NCI-H69 (cell line): ENCODE results near the gene RBMS1.
A peak's percentile ranks its signal among the peaks of the same experiment; 100 is the strongest.

Experiments
- DNase-seq: peaks from one replicate; lab custom pipeline; 2025; lab: John Stamatoyannopoulos, UW

Gene RBMS1

DNA sequence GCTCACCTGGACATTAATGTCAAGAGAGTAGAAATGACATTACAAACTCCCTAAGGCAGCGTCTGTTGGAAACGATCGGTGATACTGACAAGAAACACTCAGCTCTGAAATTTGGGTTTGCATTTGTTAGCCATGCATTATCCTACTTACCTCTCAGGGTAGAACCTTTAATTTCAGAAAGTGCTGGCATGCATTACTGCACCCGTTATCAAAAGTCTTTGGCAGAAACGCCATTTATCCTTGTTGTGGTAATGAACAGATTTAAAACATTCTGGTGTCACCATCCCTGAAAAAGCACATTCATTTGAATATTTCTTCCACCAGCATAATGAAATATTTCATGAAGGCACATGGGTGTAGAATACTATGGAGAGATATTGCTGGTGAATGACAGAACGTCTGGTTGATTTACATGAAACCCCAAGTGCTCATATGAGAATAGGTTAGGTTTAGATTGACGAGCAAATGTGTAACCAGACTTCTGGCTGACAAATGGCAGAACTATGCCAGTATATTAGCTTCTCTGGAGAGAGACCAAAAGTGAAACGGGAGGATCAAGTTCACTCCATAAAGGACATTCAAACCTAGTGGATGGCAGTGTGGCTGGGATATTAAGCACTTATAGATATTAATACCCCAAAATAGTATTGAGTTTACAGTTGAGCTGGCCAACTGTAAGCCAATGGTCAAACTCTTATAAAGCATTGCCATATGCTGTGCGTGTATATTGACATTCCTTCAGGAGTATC lies 240.0 kb downstream of the RBMS1 start:
- DNase-seq: no peak

GRCh38 chr2:160252900-160253299 lies 240.7 kb downstream of the RBMS1 start:
- no peak for DNase-seq

- DNase-seq: peak; percentile 12
Observed at GRCh38 chr2:160252278-160252887, 241.2 kb downstream of the RBMS1 start.

- no peak for DNase-seq
Observed at GRCh38 chr2:160251569-160251968, 242.0 kb downstream of the RBMS1 start.

- no peak for DNase-seq
Observed at GRCh38 chr2:160249876-160250275, 243.7 kb downstream of the RBMS1 start.

DNA sequence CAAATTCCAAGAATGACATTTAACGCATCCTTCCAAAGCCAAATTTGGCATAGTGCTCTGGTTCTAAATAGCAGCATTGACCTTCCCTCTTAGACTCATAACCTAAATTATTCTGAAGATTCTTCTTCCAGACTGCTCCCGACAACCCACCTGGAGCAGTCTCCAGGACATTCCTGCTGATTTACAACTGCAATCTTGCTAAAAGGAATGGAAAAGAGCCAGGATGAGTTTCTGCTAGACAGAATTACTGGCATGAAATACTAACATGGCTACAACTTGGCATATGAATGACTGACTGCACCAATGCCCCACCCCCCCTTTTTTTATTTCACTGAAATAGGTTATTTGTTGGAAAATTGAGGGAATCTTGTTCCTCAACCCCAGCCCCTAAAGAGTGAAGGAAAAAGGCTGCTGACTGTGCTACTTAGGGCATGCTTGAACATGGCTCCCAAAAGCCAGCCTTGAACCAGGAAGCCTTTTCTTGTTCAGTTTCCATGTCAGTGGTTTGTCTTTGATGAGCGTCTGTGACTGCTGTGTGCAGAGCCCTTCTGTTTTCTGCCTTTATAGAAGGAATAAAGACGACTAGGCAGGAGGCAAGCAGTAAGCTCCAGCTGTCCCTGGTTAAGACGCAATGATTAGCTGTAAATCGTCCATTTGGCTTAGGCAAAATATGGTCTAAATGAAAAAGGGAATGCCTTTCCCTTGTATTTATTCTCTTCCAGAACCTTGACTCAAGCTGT lies 246.1 kb downstream of the RBMS1 start:
- DNase-seq: no peak

DNA sequence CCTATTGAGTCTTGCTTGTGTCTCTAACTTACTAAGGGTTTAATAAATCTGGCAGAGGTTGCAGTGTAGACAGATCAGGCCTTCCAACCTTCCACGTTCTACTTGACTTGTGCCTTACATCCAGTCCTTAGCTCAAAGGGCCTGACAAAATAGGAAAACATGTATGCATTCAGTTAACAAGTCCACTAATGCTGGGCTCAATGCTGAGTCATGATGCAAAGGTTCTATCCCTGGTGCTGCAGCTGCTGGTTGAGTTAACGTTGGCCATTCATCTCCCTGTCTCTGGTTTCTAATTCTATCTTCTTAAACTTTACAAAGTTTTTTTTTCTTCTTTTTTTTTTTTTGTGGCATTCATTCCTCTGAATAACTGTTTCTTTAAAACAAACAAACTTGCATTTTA lies 247.3 kb downstream of the RBMS1 start:
- no peak for DNase-seq

DNA sequence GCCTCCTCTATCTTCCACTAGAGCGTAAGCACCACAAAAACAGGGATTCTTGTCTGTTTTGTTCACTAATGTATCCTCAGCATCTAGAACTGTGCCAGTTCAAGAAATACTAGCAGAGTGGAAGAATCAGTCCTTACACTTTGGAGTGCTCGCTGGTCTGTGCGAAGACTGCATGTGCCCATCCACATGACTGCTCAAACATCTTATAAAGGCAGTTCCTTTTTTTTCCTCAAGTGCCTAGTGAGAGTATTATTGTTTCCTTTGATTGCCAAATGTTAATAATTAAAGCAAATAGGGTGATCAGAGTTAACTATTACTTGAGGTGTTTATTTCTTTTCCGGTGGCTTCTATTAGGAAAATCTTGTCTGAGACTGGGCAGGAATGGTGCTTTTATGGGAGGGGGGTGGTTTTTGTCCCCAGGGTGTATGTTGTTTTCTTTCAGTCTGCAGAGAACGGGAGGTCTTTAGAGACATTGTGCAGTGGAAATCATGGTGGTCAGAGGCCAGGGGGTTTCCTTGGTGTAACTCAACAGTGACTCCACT lies 247.9 kb downstream of the RBMS1 start:
- DNase-seq: no peak

DNA sequence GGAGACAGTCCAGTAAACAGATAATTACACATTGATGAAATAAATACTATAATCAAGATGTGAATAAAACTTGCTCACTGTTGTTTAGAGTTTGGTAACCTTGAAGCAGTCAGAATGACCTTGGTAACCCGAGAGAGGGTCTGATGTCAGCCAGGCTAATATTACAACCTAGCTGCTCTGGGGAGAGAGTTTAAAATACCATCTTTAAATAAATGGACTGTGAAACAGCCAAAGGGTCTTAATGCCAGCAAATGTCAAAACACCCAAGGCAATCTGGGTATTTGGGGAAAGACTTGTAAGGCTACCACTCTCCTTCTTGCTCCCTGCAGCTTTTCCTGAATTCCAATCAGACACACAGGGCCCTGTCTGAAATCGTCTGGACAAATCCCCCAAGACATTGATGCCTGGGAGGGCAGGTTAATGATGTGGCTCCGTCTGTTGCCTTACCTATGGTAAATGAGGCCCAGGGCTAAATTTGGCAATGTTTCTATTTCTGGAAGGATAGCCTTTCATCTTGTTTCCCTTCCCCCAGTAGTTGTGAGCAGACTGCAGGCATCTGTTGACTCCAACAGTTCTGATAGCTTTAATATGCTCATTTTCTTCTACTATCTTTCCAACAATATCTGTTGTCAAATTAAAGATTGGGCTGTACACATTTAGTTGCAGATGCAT lies 250.6 kb downstream of the RBMS1 start:
- DNase-seq: peak; percentile 19

DNA sequence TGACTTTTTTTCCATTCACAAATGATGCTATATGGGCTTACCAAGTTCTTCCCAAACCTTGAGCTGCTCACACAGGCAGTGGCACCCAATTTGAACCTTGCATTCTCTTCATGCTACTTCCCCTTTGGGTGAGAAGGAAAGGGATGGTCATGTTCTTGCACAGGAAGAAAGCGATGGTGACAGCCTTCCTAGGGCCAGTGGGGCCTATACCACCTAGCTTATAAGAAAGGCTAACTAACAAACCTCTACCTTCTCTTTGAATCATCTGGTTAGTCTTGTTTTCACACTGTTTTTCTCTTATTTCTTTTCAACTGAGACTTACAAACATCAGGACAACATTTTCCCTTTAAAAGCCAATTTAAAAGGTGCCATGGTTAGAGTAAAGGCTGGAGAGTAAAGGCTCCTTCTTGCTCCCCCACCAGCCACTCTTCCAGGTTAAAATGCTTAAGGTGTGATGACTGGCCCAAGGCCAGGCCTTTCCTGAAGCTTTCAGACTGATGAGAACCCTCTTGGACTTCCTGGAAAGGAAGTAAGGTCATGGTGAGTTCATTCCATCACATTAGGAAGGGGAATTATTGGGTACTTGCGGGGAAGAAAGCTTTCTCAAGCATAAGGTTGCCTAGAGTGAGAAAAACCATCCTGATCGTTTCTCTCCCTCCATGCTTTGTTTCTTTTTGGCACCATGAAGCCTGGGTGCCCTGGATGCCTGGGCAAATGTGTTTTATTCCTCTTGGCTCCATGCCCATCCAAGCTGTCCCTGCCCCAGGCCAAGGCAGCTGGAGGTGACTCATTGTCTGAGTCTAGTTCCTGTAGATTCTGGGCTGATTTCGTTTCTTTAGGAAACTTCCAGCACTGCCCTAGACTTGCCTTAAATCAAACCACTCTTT lies 252.1 kb downstream of the RBMS1 start:
- peak; percentile 35 for DNase-seq

DNA sequence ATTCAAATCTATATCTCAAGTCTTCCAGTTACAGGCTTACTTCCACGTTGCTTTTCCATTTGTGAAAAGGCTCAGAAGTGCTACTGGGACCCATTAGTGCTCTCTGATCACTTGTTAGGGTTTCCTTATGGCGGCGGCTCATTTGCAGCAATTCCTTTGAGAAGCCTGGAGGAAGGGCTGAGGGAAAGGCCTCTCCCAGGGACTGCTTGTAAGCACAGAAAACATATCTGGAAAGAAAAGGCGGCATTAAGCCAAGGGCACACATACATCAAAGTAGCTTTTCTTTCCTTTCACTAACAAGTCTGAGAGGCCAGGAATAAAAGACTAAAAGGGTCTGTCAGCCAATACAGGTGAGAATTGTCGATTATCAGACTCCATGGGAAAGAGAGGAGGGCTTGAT lies 254.2 kb downstream of the RBMS1 start:
- DNase-seq: no peak

GRCh38 chr2:160238392-160238791 lies 255.2 kb downstream of the RBMS1 start:
- DNase-seq: no peak

DNA sequence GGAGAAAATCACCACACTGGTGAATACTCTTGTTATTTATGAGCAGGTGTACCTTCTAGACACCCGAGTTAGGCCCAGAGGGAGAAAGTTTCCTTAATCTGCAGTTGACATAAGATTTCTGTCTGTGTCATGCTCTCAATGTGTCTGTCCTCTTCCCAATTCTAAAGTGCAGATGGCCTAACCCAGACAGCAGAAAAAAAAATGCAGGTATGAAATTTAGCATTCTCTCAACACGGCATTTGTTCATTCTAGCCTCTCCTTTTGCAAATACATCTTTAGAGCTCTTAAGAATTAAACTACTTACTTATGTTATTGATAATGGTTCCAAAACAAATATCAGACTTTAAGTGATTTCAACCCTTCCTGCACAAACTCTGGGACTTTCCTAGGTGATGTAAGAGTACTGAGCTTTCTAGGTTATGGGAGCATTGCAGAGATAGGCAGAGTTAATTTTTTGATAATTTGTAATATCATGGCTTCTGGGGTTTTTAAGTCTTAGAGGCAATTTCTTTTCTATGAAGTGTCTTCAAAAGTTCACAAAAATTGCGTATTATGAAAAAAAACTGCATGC lies 260.6 kb downstream of the RBMS1 start:
- no peak for DNase-seq

DNA sequence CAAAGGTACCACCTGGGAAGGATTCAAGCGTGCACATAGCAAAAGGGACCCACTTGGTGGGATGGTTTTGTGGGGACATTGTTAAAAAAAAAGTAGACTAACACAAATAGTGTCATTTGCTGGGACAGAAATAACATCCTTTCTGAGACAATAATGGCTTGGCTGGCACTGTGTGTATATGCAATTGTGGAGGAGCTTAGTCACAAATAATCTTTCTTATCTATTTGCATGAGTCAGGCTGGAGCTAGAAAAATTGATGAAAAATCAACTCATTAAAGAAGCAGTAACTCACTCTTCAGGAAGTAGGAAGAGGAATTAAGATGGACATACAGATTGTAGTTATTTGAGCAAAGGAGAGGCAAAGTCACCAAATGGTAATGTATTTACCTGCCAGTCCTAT lies 264.0 kb downstream of the RBMS1 start:
- DNase-seq: no peak

GRCh38 chr2:160228141-160228917 lies 265.3 kb downstream of the RBMS1 start:
- DNase-seq: no peak

- no peak for DNase-seq
Observed at GRCh38 chr2:160227293-160227915, 266.2 kb downstream of the RBMS1 start.

DNA sequence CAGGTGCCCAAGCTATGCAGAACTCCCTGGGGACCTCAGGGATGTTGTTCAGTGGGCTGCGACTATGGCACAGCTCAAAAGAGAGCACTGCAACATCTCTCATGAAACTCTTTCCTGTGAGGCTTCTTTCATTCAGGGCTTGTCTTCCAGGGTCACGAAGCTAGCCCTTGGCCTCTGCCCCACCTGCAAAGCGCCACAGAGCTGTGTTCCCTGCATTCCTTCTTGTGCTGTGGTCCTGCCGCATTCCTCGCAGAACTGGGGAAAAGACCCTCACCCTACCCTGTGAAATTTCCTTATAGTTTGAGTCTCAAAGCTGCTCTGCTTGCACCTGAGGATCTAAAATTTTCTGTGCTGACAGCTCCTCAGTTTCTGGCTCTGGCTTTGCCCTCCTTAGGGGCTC lies 267.2 kb downstream of the RBMS1 start:
- DNase-seq: no peak

GRCh38 chr2:160225722-160226121 lies 267.9 kb downstream of the RBMS1 start:
- DNase-seq: peak; percentile 0

DNA sequence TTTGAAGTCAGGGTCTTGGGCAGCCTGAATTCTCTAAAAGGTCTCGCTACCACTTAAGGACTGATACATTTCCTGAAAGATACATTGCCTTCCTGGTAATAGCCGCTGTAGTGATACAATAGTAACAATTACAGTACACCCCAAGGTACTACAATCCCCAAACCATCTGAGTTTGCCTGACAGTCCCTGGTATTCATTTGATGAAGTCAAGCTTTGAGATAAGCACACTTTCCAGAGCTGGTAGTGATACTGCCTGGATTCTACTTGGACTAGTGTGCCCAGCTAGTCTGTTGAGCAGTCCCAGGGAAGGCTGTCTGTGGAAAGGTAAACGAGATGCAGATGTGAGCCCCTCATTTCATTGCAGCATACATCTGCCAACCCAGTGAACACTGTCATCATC lies 269.1 kb downstream of the RBMS1 start:
- DNase-seq: no peak

DNA sequence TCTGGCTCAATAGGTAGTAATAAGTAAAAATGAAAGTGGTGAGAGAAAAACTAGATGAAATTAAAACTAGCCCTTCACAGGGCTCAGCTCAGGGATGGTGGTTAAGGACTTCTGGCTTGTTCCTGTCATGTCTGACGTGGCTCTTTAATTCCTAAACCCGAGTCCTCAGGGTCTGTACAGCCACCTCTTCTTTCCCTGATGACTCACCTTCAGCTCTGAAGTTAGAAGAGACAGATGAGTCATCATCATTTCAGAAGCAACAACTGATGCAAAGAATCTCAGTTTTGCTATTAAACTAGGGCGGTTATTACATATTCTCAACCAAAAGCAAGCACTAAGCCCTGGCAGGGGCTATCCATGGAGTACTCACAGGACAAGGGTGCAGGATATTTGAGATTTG lies 269.5 kb downstream of the RBMS1 start:
- DNase-seq: no peak
